ENCODE data around the gene YJU2.

DNA sequence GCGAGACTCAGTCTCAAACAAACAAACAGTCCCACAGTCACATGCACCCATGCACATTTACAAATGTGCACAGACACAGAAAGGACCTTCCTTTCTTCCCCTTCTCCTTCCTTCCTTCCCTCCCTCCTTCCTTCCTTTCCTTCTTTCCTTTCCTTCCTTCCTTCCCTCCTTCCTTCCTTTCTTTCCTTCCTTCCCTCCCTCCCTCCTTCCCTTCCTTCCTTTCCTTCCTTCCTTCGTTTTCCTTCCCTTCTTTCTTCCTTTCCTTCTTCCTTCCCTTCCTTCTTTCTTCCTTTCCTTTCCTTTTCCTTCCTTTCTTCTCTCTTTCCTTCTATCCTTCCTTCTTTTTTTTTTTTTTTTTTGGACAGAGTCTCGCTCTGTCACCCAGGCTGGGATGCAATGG is 33.8 kb upstream of the YJU2 start:
- TF ChIP-seq, protein P1, sequence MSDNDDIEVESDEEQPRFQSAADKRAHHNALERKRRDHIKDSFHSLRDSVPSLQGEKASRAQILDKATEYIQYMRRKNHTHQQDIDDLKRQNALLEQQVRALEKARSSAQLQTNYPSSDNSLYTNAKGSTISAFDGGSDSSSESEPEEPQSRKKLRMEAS (IDR thresholded peaks at IDR 0.05): no peak
- TF ChIP-seq, protein P2, sequence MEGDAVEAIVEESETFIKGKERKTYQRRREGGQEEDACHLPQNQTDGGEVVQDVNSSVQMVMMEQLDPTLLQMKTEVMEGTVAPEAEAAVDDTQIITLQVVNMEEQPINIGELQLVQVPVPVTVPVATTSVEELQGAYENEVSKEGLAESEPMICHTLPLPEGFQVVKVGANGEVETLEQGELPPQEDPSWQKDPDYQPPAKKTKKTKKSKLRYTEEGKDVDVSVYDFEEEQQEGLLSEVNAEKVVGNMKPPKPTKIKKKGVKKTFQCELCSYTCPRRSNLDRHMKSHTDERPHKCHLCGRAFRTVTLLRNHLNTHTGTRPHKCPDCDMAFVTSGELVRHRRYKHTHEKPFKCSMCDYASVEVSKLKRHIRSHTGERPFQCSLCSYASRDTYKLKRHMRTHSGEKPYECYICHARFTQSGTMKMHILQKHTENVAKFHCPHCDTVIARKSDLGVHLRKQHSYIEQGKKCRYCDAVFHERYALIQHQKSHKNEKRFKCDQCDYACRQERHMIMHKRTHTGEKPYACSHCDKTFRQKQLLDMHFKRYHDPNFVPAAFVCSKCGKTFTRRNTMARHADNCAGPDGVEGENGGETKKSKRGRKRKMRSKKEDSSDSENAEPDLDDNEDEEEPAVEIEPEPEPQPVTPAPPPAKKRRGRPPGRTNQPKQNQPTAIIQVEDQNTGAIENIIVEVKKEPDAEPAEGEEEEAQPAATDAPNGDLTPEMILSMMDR (IDR thresholded peaks at IDR 0.05 in 2 of 3, conservative IDR thresholded peaks at IDR 0.05 in 1 of 3; ENCODE audit: borderline replicate concordance in 1 of 3, insufficient read depth in 1 of 3, low read depth in 2 of 3, low read length in 2 of 3): no peak
- TF ChIP-seq, protein P3, sequence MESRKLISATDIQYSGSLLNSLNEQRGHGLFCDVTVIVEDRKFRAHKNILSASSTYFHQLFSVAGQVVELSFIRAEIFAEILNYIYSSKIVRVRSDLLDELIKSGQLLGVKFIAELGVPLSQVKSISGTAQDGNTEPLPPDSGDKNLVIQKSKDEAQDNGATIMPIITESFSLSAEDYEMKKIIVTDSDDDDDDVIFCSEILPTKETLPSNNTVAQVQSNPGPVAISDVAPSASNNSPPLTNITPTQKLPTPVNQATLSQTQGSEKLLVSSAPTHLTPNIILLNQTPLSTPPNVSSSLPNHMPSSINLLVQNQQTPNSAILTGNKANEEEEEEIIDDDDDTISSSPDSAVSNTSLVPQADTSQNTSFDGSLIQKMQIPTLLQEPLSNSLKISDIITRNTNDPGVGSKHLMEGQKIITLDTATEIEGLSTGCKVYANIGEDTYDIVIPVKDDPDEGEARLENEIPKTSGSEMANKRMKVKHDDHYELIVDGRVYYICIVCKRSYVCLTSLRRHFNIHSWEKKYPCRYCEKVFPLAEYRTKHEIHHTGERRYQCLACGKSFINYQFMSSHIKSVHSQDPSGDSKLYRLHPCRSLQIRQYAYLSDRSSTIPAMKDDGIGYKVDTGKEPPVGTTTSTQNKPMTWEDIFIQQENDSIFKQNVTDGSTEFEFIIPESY (IDR thresholded peaks at IDR 0.05; ENCODE audit: extremely low read depth, insufficient replicate concordance, low read length): no peak
- no peak for TF ChIP-seq EGR1 (IDR thresholded peaks at IDR 0.05; ENCODE audit: low read depth)
- no peak for TF ChIP-seq POLR2A (IDR thresholded peaks at IDR 0.05; ENCODE audit: borderline replicate concordance, extremely low read depth, insufficient read depth, insufficient read length)
- no peak for TF ChIP-seq POLR2AphosphoS5 (IDR thresholded peaks at IDR 0.05; ENCODE audit: low read depth, low read length)
- TF ChIP-seq RAD21 (IDR thresholded peaks at IDR 0.05; ENCODE audit: low read depth): no peak
- no peak for TF ChIP-seq EZH2phosphoT487 (IDR thresholded peaks at IDR 0.05; ENCODE audit: borderline replicate concordance)
- TF ChIP-seq SP1 (IDR thresholded peaks at IDR 0.05; ENCODE audit: low read depth): no peak
- TF ChIP-seq, protein P4, sequence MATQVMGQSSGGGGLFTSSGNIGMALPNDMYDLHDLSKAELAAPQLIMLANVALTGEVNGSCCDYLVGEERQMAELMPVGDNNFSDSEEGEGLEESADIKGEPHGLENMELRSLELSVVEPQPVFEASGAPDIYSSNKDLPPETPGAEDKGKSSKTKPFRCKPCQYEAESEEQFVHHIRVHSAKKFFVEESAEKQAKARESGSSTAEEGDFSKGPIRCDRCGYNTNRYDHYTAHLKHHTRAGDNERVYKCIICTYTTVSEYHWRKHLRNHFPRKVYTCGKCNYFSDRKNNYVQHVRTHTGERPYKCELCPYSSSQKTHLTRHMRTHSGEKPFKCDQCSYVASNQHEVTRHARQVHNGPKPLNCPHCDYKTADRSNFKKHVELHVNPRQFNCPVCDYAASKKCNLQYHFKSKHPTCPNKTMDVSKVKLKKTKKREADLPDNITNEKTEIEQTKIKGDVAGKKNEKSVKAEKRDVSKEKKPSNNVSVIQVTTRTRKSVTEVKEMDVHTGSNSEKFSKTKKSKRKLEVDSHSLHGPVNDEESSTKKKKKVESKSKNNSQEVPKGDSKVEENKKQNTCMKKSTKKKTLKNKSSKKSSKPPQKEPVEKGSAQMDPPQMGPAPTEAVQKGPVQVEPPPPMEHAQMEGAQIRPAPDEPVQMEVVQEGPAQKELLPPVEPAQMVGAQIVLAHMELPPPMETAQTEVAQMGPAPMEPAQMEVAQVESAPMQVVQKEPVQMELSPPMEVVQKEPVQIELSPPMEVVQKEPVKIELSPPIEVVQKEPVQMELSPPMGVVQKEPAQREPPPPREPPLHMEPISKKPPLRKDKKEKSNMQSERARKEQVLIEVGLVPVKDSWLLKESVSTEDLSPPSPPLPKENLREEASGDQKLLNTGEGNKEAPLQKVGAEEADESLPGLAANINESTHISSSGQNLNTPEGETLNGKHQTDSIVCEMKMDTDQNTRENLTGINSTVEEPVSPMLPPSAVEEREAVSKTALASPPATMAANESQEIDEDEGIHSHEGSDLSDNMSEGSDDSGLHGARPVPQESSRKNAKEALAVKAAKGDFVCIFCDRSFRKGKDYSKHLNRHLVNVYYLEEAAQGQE (IDR thresholded peaks at IDR 0.05; ENCODE audit: low read depth): no peak
- TF ChIP-seq ZNF274 (IDR thresholded peaks at IDR 0.05; ENCODE audit: low read depth, low read length): no peak
- TF ChIP-seq, protein P5, sequence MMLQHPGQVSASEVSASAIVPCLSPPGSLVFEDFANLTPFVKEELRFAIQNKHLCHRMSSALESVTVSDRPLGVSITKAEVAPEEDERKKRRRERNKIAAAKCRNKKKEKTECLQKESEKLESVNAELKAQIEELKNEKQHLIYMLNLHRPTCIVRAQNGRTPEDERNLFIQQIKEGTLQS (IDR thresholded peaks at IDR 0.05): no peak
- no peak for TF ChIP-seq YY1 (IDR thresholded peaks at IDR 0.05; ENCODE audit: extremely low read depth, insufficient replicate concordance, low read depth, low read length)
